Measurements from ENCODE around the gene VPS11. TPM values are rescaled to one million over a fixed set of nuclear protein-coding genes. Genes with fewer than 3 reads are reported as not detected.

The VPS11 gene
- total RNA-seq, 1 experiment from 2014 or later, result 20.2 TPM

DNA sequence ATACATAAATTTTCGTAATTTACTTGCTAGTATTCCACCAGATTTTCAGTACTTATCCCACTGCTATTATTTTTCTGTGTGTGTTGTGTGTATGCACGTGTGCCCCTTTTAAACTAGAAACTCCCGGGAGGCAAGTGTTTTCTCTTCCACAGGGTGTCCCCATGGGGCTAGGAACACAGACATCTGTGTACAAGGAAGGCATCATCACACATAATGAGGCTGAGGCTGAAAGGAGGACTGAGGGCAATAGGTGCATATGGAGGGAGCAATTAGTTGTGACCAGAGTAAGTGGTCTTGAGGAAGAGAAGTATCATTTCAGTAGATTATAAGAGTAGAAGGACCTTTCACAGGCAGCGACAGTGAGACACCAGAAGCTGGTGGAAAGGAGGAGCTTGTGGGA is 36.2 kb downstream of the VPS11 start:
- CTCF ChIA-PET, result no interaction called here
- peaks cover 10% of the 10 kb centered on the region for H3K27me3 Mint-ChIP-seq (ENCODE audit: low read depth)
- ATAC-seq, result no peak

GRCh38 chr11:119106564-119107537 is 39.2 kb downstream of the VPS11 start, which contains the start of gene C2CD2L:
Gene C2CD2L, plus strand, starts transcription at chr11:119107344. Its CDS starts 398 bp downstream, at chr11:119107742.
- peaks cover 18% of the 10 kb centered on the region for H3K27me3 Mint-ChIP-seq (ENCODE audit: low read depth)
- no peaks in the 10 kb centered on the region for H3K36me3 Mint-ChIP-seq
- peaks cover 40% of the 10 kb centered on the region for H3K4me1 Mint-ChIP-seq
- peak; percentile 86 for DNase-seq (ENCODE audit: low spot score)
- H3K4me3 Mint-ChIP-seq, result peak within 1 kb of the TSS; percentile 82
- POLR2A ChIA-PET, result interaction anchor here (0.5 to 2.6 kb wide), 7 partner anchors 9 to 138 kb away, joined by 3 to 12 read pairs (median 5); partner anchors contain the start of genes HINFP, HMBS and NLRX1
- no peaks in the 10 kb centered on the region for H3K9me3 Mint-ChIP-seq
- H3K27ac Mint-ChIP-seq, result peak within 1 kb of the TSS; percentile 38; the same call in 1 of the 2 replicates
- TF ChIP-seq ARID4B (CRISPR knock-in tag; IDR thresholded peaks at IDR 0.05; ENCODE audit: borderline replicate concordance) (peak; percentile 39; the same call in 1 of the 2 replicates), SP1 (CRISPR knock-in tag; conservative IDR thresholded peaks at IDR 0.05) (peak; percentile 47; the same call in 1 of the 2 replicates), ZNF263 (CRISPR knock-in tag; IDR thresholded peaks at IDR 0.05; ENCODE audit: low read depth) (peak; percentile 54; the same call in 1 of the 2 replicates), SMAD3 (CRISPR knock-in tag; IDR thresholded peaks at IDR 0.05; ENCODE audit: borderline replicate concordance) (no peak), ATF1 (CRISPR knock-in tag; IDR thresholded peaks at IDR 0.05) (no peak), ZNF121 (CRISPR knock-in tag; IDR thresholded peaks at IDR 0.05) (no peak), FOXK1 (CRISPR knock-in tag; IDR thresholded peaks at IDR 0.05) (peak; percentile 66)
- CTCF ChIA-PET, result interaction anchor here (0.6 to 2.9 kb wide), 14 partner anchors 11 to 249 kb away, joined by 3 to 14 read pairs (median 4); partner anchors contain the start of genes CBL, MCAM and NLRX1
- peak; percentile 82 for ATAC-seq

More for the DNA sequence above, 36.2 kb downstream of the VPS11 start:
- POLR2A ChIA-PET, result no interaction called here
- no peak for DNase-seq (ENCODE audit: low spot score)
- peak overlapping the region; percentile 90 for H3K27ac Mint-ChIP-seq
- no peaks in the 10 kb centered on the region for H3K9me3 Mint-ChIP-seq
- TF ChIP-seq NR3C1 (CRISPR knock-in tag; conservative IDR thresholded peaks at IDR 0.05; ENCODE audit: low read depth) (no peak), ZNF232 (CRISPR knock-in tag; IDR thresholded peaks at IDR 0.05) (no peak), NFYB (CRISPR knock-in tag; conservative IDR thresholded peaks at IDR 0.05; ENCODE audit: low read depth) (no peak), ZBTB43 (CRISPR knock-in tag; IDR thresholded peaks at IDR 0.05) (no peak), SMAD3 (CRISPR knock-in tag; IDR thresholded peaks at IDR 0.05; ENCODE audit: borderline replicate concordance) (no peak), FOXJ3 (CRISPR knock-in tag; IDR thresholded peaks at IDR 0.05; ENCODE audit: borderline replicate concordance) (no peak), MAX (CRISPR knock-in tag; IDR thresholded peaks at IDR 0.05) (no peak), ESRRA (CRISPR knock-in tag; IDR thresholded peaks at IDR 0.05; ENCODE audit: borderline replicate concordance) (no peak), KAT7 (CRISPR knock-in tag; IDR thresholded peaks at IDR 0.05; ENCODE audit: borderline replicate concordance) (no peak), ZBTB21 (CRISPR knock-in tag; IDR thresholded peaks at IDR 0.05; ENCODE audit: borderline replicate concordance) (no peak), SMAD4 (CRISPR knock-in tag; IDR thresholded peaks at IDR 0.05) (no peak), TEAD1 (CRISPR knock-in tag; IDR thresholded peaks at IDR 0.05) (no peak), GABPB1 (CRISPR knock-in tag; IDR thresholded peaks at IDR 0.05) (no peak), AR (CRISPR knock-in tag; IDR thresholded peaks at IDR 0.05) (no peak), NFATC4 (CRISPR knock-in tag; IDR thresholded peaks at IDR 0.05) (no peak), NR2C2 (CRISPR knock-in tag; IDR thresholded peaks at IDR 0.05) (no peak), ZNF416 (CRISPR knock-in tag; IDR thresholded peaks at IDR 0.05) (no peak), IRF2 (CRISPR knock-in tag; IDR thresholded peaks at IDR 0.05; ENCODE audit: borderline replicate concordance, low read depth) (no peak), ZNF423 (CRISPR knock-in tag; IDR thresholded peaks at IDR 0.05) (no peak)
- TF ChIP-seq, protein P1, sequence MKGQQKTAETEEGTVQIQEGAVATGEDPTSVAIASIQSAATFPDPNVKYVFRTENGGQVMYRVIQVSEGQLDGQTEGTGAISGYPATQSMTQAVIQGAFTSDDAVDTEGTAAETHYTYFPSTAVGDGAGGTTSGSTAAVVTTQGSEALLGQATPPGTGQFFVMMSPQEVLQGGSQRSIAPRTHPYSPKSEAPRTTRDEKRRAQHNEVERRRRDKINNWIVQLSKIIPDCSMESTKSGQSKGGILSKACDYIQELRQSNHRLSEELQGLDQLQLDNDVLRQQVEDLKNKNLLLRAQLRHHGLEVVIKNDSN (CRISPR knock-in tag; IDR thresholded peaks at IDR 0.05), result no peak
- peak overlapping the region; percentile 46 for H3K4me3 Mint-ChIP-seq
- peaks cover 39% of the 10 kb centered on the region for H3K4me1 Mint-ChIP-seq
- H3K36me3 Mint-ChIP-seq, result peaks cover 3% of the 10 kb centered on the region

Measured in WTC11 (cell line).